Measurements from ENCODE around the gene RUNX1. TPM values are rescaled to one million over a fixed set of nuclear protein-coding genes. Genes with fewer than 3 reads are reported as not detected.
"Not testable (repeated sequence)": the region's sequence is repeated elsewhere in the genome, so short reads cannot be mapped to it uniquely, and the experiment has no call there.

RUNX1 gene
- total and polyA plus RNA-seq, 4 donors = 23.3 to 100 (median 33.4) TPM

- ATAC-seq (ENCODE audit: insufficient read depth, low FRiP score) = peak; percentile 52
- peak in 2 of 3 donors; percentile 32 to 42 for DNase-seq
- Histone ChIP-seq H3K9me3 (ENCODE audit: control insufficient read depth in 4 of 4, insufficient read depth in 3 of 4, low read length in 3 of 4) (peaks cover 0 to 3% (median 0%) of the 10 kb centered on the region in 4 donors), H3K4me1 (ENCODE audit: control insufficient read depth in 5 of 5, insufficient read depth in 5 of 5, low read length in 5 of 5) (peaks cover 0 to 34% (median 13%) of the 10 kb centered on the region in 5 donors), H3K27ac (ENCODE audit: low read depth in 1 of 2, low read length in 1 of 2) (peak overlapping the region in 1 of 2 donors; percentile 70), H3K36me3 (ENCODE audit: control insufficient read depth in 4 of 4, insufficient read depth in 4 of 4, low read length in 4 of 4) (no peaks in the 10 kb centered on the region), H3K4me3 (no peak overlapping the region), H3K27me3 (ENCODE audit: control insufficient read depth in 3 of 3, insufficient read depth in 3 of 3, low read length in 2 of 3) (no peaks in the 10 kb centered on the region), H3K9ac (ENCODE audit: insufficient read depth in 1 of 2, low read length in 2 of 2) (no peak overlapping the region)
- WGBS, 2 donors = 60 to 63% methylated on average over 8 of the region's 8 CpGs
- TF ChIP-seq CTCF (IDR thresholded peaks at IDR 0.05; ENCODE audit: control extremely low read depth, extremely low read depth) = no peak
Observed at GRCh38 chr21:34996304-34997101, 52.6 kb downstream of the RUNX1 start.

- 91 to 95% methylated on average over 1 of the region's 1 CpG for WGBS, 2 donors
- Histone ChIP-seq H3K9ac (ENCODE audit: insufficient read depth in 1 of 2, low read length in 2 of 2) (no peak overlapping the region), H3K4me3 (no peak overlapping the region), H3K27ac (ENCODE audit: low read depth in 1 of 2, low read length in 1 of 2) (peak overlapping the region in 1 of 2 donors; percentile 70), H3K36me3 (ENCODE audit: control insufficient read depth in 4 of 4, insufficient read depth in 4 of 4, low read length in 4 of 4) (no peaks in the 10 kb centered on the region), H3K4me1 (ENCODE audit: control insufficient read depth in 5 of 5, insufficient read depth in 5 of 5, low read length in 5 of 5) (peaks cover 0 to 34% (median 13%) of the 10 kb centered on the region in 5 donors), H3K27me3 (ENCODE audit: control insufficient read depth in 3 of 3, insufficient read depth in 3 of 3, low read length in 2 of 3) (no peaks in the 10 kb centered on the region), H3K9me3 (ENCODE audit: control insufficient read depth in 4 of 4, insufficient read depth in 3 of 4, low read length in 3 of 4) (peaks cover 0 to 3% (median 0%) of the 10 kb centered on the region in 4 donors)
- DNase-seq (no peak), ATAC-seq (ENCODE audit: insufficient read depth, low FRiP score) (no peak)
- no peak for TF ChIP-seq CTCF (IDR thresholded peaks at IDR 0.05; ENCODE audit: control extremely low read depth, extremely low read depth)
Observed at GRCh38 chr21:34995979-34996303, 53.2 kb downstream of the RUNX1 start.

- TF ChIP-seq CTCF (IDR thresholded peaks at IDR 0.05; ENCODE audit: control extremely low read depth, extremely low read depth) = no peak
- H3K27me3 ChIP-seq (ENCODE audit: control insufficient read depth in 3 of 3, insufficient read depth in 3 of 3, low read length in 2 of 3) = no peaks in the 10 kb centered on the region
- H3K36me3 ChIP-seq (ENCODE audit: control insufficient read depth in 4 of 4, insufficient read depth in 4 of 4, low read length in 4 of 4) = no peaks in the 10 kb centered on the region
- no peak overlapping the region for H3K4me3 ChIP-seq
- ATAC-seq (ENCODE audit: insufficient read depth, low FRiP score) (no peak), DNase-seq (no peak)
- H3K9ac ChIP-seq (ENCODE audit: insufficient read depth in 1 of 2, low read length in 2 of 2) = no peak overlapping the region
- H3K9me3 ChIP-seq (ENCODE audit: control insufficient read depth in 4 of 4, insufficient read depth in 3 of 4, low read length in 3 of 4) = peaks cover 0 to 3% (median 0%) of the 10 kb centered on the region in 4 donors
- WGBS, 2 donors = 76 to 78% methylated on average over 12 of the region's 12 CpGs
- peak overlapping the region in 1 of 2 donors; percentile 71 for H3K27ac ChIP-seq (ENCODE audit: low read depth in 1 of 2, low read length in 1 of 2)
- H3K4me1 ChIP-seq (ENCODE audit: control insufficient read depth in 5 of 5, insufficient read depth in 5 of 5, low read length in 5 of 5) = peaks cover 0 to 33% (median 13%) of the 10 kb centered on the region in 5 donors
Observed at GRCh38 chr21:34994766-34995631, 54.1 kb downstream of the RUNX1 start.

- H3K36me3 ChIP-seq (ENCODE audit: control insufficient read depth in 4 of 4, insufficient read depth in 4 of 4, low read length in 4 of 4); H3K27ac ChIP-seq (ENCODE audit: low read depth in 1 of 2, low read length in 1 of 2); DNase-seq; H3K27me3 ChIP-seq (ENCODE audit: control insufficient read depth in 3 of 3, insufficient read depth in 3 of 3, low read length in 2 of 3); H3K9me3 ChIP-seq (ENCODE audit: control insufficient read depth in 4 of 4, insufficient read depth in 3 of 4, low read length in 3 of 4); H3K9ac ChIP-seq (ENCODE audit: insufficient read depth in 1 of 2, low read length in 2 of 2); H3K4me3 ChIP-seq; ATAC-seq (ENCODE audit: insufficient read depth, low FRiP score): not testable (repeated sequence)
- WGBS, 2 donors = 76 to 81% methylated on average over 3 of the region's 3 CpGs
- H3K4me1 ChIP-seq (ENCODE audit: control insufficient read depth in 5 of 5, insufficient read depth in 5 of 5, low read length in 5 of 5) = peaks cover 0 to 20% (median 4%) of the 10 kb centered on the region in 5 donors
Observed at GRCh38 chr21:34993521-34993921, 55.6 kb downstream of the RUNX1 start.

Data from lung (tissue), 12 donors.